GM12801 (cell line): ENCODE data around the gene CENPW.

Source experiments
- CTCF ChIP-seq: IDR thresholded peaks from one replicate; pipeline ENCODE4 v1.5.1; 2011; ENCODE audit warnings: control low read depth; ENCODE audit not compliant: insufficient read length; ENCODE audit errors: extremely low read depth

The CENPW gene

GRCh38 chr6:126312013-126312665 lies 27.8 kb upstream of the CENPW start:
- TF ChIP-seq CTCF: no peak

GRCh38 chr6:126313941-126314340 lies 26.0 kb upstream of the CENPW start:
- no peak for TF ChIP-seq CTCF

- TF ChIP-seq CTCF: no peak
Measured at GRCh38 chr6:126318797-126319196, 21.1 kb upstream of the CENPW start.

GRCh38 chr6:126333729-126334128 lies 6.2 kb upstream of the CENPW start:
- TF ChIP-seq CTCF: no peak

GRCh38 chr6:126335210-126335609 lies 4.7 kb upstream of the CENPW start:
- TF ChIP-seq CTCF: no peak

- TF ChIP-seq CTCF: no peak
Measured at GRCh38 chr6:126337323-126337722, 2.6 kb upstream of the CENPW start.

- TF ChIP-seq CTCF: no peak
Measured at GRCh38 chr6:126341126-126341525, 1.2 kb downstream of the CENPW start.
